Right renal pelvis (tissue), 4 donors: Measurements from ENCODE around the gene EIF2B2. TPM values are rescaled to one million over a fixed set of nuclear protein-coding genes. Genes with fewer than 3 reads are reported as not detected.

ENCODE experiments used
- DNase-seq, 4 donors: peaks; one replicate each; pipeline ENCODE4 v3.0.0-alpha.2; 2013; ENCODE audit warnings: low read depth in 4 of 4, low spot score in 3 of 4, missing footprints in 1 of 4
- polyA plus RNA-seq, 4 donors: library from polyadenylated mRNA; unstranded; fragments of 120-200 nt; gene quantifications; one replicate each; pipeline ENCODE4 v1.2.1, GENCODE V29; 2013; ENCODE audit not compliant: insufficient read length in 4 of 4

The EIF2B2 gene
- polyA plus RNA-seq = 10 to 100 TPM; 63.6 to 66.6 (median 64.0) TPM

- DNase-seq = peak; percentile 94 to 96 (median 96)
These were observed at the start of gene EIF2B2 for GRCh38 chr14:75002392-75003249. Gene EIF2B2 (plus strand): TSS chr14:75002921. CDS start chr14:75002991, 70 bp downstream.

- no peak for DNase-seq
These were observed 49.0 kb upstream of the EIF2B2 start for GRCh38 chr14:74953686-74954085.

GRCh38 chr14:74954232-74954946 is 48.3 kb upstream of the EIF2B2 start:
- DNase-seq = peak in 2 of 4 donors; percentile 62

GRCh38 chr14:74954947-74955228 is 47.8 kb upstream of the EIF2B2 start:
- DNase-seq = no peak

GRCh38 chr14:74955229-74956026 is 47.3 kb upstream of the EIF2B2 start, which contains the start of gene PGF:
Gene PGF (minus strand): TSS chr14:74955597. CDS start chr14:74955242, 355 bp downstream.
- no peak for DNase-seq

GRCh38 chr14:74956027-74956279 is 46.8 kb upstream of the EIF2B2 start:
- DNase-seq = no peak

- DNase-seq = no peak
These were observed 46.2 kb upstream of the EIF2B2 start for GRCh38 chr14:74956280-74957072.

GRCh38 chr14:74959596-74960180 is 43.0 kb upstream of the EIF2B2 start:
- DNase-seq = no peak

- no peak for DNase-seq
These were observed 42.0 kb upstream of the EIF2B2 start for GRCh38 chr14:74960736-74961135.

GRCh38 chr14:74961238-74961911 is 41.3 kb upstream of the EIF2B2 start:
- DNase-seq = no peak

GRCh38 chr14:74962046-74962445 is 40.7 kb upstream of the EIF2B2 start:
- DNase-seq = no peak

GRCh38 chr14:74962493-74962892 is 40.2 kb upstream of the EIF2B2 start:
- DNase-seq = no peak

- no peak for DNase-seq
These were observed 39.5 kb upstream of the EIF2B2 start for GRCh38 chr14:74963178-74963704.

GRCh38 chr14:74963705-74964271 is 38.9 kb upstream of the EIF2B2 start:
- no peak for DNase-seq

- DNase-seq = no peak
These were observed 37.8 kb upstream of the EIF2B2 start for GRCh38 chr14:74964787-74965485.

- no peak for DNase-seq
These were observed 37.1 kb upstream of the EIF2B2 start for GRCh38 chr14:74965486-74966153.

- DNase-seq = no peak
These were observed 33.9 kb upstream of the EIF2B2 start for GRCh38 chr14:74968811-74969210.
